Vagina (tissue), 2 donors: ENCODE results near the gene PPP2R3A.

ENCODE experiments used
- POLR2A ChIP-seq, 2 donors: fragments of 450-650 bp; IDR thresholded peaks; one replicate each; pipeline ENCODE4 v1.6.1; 2017; ENCODE audit warnings: antibody characterized with exemption in 2 of 2, mild to moderate bottlenecking in 2 of 2, moderate library complexity in 2 of 2
- POLR2AphosphoS5 ChIP-seq, 2 donors: sonication (generic); formaldehyde crosslinking; IDR thresholded peaks; one replicate each; pipeline ENCODE4 v1.9.0; 2017; ENCODE audit warnings: antibody characterized with exemption in 2 of 2, mild to moderate bottlenecking in 2 of 2, low read depth in 1 of 2; ENCODE audit not compliant: insufficient read depth in 1 of 2
- TF ChIP-seq, protein P1 (sequence below), 3 experiments: fragments of 450-650 bp in 2 of 3; fragments of 200-600 bp in 1 of 3; sonication (generic) in 1 of 3; IDR thresholded peaks; one replicate each; pipeline ENCODE4 v1.5.1; 2017 to 2019; ENCODE audit warnings: antibody characterized with exemption in 3 of 3, mild to moderate bottlenecking in 2 of 3, moderate library complexity in 2 of 3

DNA sequence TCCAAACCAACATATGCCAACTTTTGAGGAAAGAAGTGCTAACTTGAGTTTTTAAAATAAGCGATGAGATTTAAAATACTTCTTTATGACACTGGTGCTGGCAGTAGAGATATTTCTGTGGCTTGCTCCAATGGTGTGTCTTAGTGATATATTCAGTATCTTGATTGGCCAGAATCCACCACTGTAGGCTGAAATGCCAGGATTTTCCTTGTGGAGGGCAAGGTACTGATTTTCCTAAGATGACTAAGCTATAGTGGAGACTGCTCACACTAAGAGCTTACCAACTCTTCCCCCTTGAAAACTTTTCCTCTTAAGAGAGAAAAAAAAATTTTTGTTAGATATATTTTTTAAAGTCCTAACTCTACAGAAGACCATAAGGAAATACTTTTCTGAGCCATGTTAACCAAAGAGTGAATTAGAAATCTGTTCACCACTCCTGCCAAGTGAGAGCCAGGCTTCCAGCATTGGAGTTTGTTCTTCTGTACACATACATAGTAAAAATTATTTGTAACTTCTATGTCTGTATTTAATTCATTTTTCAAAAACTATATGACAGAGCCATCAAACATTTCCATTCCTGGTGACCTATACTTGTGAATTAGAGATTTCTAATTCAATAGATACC lies 109.1 kb downstream of the PPP2R3A start:
- TF ChIP-seq POLR2A (IDR thresholded peaks at IDR 0.05) (no peak), POLR2AphosphoS5 (IDR thresholded peaks at IDR 0.05; ENCODE audit: insufficient read depth in 1 of 2, low read depth in 1 of 2) (no peak)
- TF ChIP-seq, protein P1, sequence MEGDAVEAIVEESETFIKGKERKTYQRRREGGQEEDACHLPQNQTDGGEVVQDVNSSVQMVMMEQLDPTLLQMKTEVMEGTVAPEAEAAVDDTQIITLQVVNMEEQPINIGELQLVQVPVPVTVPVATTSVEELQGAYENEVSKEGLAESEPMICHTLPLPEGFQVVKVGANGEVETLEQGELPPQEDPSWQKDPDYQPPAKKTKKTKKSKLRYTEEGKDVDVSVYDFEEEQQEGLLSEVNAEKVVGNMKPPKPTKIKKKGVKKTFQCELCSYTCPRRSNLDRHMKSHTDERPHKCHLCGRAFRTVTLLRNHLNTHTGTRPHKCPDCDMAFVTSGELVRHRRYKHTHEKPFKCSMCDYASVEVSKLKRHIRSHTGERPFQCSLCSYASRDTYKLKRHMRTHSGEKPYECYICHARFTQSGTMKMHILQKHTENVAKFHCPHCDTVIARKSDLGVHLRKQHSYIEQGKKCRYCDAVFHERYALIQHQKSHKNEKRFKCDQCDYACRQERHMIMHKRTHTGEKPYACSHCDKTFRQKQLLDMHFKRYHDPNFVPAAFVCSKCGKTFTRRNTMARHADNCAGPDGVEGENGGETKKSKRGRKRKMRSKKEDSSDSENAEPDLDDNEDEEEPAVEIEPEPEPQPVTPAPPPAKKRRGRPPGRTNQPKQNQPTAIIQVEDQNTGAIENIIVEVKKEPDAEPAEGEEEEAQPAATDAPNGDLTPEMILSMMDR (IDR thresholded peaks at IDR 0.05) = no peak
